AG10803 (cell line): ENCODE data around the gene RIPK4.

Experiments used
- DNase-seq: peaks from one replicate; pipeline ENCODE4 v3.0.0; 2010; ENCODE audit warnings: low read depth
- H3K4me3 ChIP-seq: 2 replicates; pipeline ENCODE4 v1.5.1; 2011; ENCODE audit warnings: mild to moderate bottlenecking, low read length, control low read depth
- CTCF ChIP-seq: conservative IDR thresholded peaks from 2 replicates; pipeline ENCODE4 v1.5.1; 2011; ENCODE audit warnings: mild to moderate bottlenecking, low read length, control low read depth, inconsistent platforms

Gene RIPK4

GRCh38 chr21:41707231-41707959, 59.5 kb downstream of the RIPK4 start:
- no peak for TF ChIP-seq CTCF
- peak; percentile 21 for DNase-seq
- no peak overlapping the region for H3K4me3 ChIP-seq

GRCh38 chr21:41706678-41707077, 60.2 kb downstream of the RIPK4 start:
- H3K4me3 ChIP-seq, result no peak overlapping the region
- no peak for TF ChIP-seq CTCF
- DNase-seq, result no peak

- TF ChIP-seq CTCF, result no peak
- no peak for DNase-seq
- no peak overlapping the region for H3K4me3 ChIP-seq
Measured at GRCh38 chr21:41706263-41706639, 60.6 kb downstream of the RIPK4 start.

GRCh38 chr21:41705546-41706262, 61.1 kb downstream of the RIPK4 start:
- no peak for TF ChIP-seq CTCF
- H3K4me3 ChIP-seq, result no peak overlapping the region
- DNase-seq, result no peak

GRCh38 chr21:41703857-41704501, 62.9 kb downstream of the RIPK4 start:
- no peak for DNase-seq

GRCh38 chr21:41701749-41702148, 65.1 kb downstream of the RIPK4 start:
- DNase-seq, result peak; percentile 10
- no peak for TF ChIP-seq CTCF
- no peak overlapping the region for H3K4me3 ChIP-seq

More at GRCh38 chr21:41703857-41704501, 62.9 kb downstream of the RIPK4 start:
- H3K4me3 ChIP-seq, result no peak overlapping the region
- TF ChIP-seq CTCF, result no peak

- no peak overlapping the region for H3K4me3 ChIP-seq
- TF ChIP-seq CTCF, result no peak
- no peak for DNase-seq
Measured at GRCh38 chr21:41699311-41699710, 67.5 kb downstream of the RIPK4 start.
